HTR-8/SVneo (cell line): ENCODE measurements around the gene FILIP1L.

Experiments used
- DNase-seq: peaks from one replicate; pipeline ENCODE4 v3.0.0; 2011; ENCODE audit warnings: low spot score, mixed read lengths; ENCODE audit not compliant: insufficient read length
- FAIRE-seq: peaks from 2 replicates; lab custom pipeline; 2011; peaks lifted over from hg19 to GRCh38; lab: Jason Lieb, UNC

The FILIP1L gene

DNA sequence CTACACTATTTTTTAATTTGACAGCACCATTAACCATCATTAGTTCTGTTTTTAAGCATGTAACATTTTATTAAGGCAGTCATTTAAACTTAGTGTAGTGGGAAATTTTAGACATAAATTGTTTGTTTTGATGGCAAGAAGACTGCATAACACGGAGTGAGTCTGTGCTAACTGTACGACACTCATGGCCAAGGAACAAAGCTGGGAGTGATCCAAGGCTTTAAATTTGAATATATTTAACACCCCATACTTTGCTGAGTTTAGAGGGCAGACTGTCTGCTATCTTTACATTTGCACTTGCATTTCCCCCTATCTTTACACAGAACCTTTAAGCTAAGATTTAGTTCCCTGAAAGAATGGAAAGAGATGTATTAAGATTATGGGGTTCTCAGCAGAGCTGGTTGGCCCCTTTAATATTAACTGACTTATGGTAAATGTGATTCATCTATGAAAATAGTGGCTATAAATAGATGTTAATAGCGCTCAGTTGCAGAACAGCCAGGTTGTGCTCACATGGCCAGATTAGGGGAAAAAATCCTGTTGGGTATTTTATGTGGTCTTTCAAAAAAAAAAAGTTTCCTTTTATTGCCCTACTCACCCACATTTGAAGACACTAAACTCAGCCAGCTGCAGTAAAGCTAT is 175.9 kb downstream of the FILIP1L start:
- DNase-seq (no peak), FAIRE-seq (no peak)

GRCh38 chr3:99934975-99935797 is 179.1 kb downstream of the FILIP1L start:
- FAIRE-seq (peak; percentile 67), DNase-seq (no peak)

GRCh38 chr3:99933971-99934750 is 180.1 kb downstream of the FILIP1L start:
- FAIRE-seq (no peak), DNase-seq (no peak)

- FAIRE-seq, result no peak
- no peak for DNase-seq
Observed at GRCh38 chr3:99931059-99931458, 183.2 kb downstream of the FILIP1L start.

DNA sequence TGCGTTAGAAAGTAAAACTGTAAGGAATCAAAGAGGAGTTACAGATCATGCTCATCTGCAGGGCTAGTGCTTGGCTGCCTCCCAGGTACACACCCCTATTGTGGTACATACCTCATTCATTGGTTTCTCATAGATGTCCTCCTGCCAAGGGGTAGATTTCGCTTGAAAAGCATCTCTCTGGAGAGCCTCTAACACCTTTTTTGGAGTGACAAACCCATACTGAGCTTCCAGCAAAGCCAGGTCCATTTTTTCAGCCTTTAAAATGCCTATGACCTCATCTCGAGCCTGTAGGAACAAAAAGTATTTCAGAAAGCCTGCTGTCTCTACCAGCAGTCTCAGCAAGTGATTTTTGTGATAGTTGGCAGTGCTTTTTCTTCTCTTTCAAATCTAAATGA is 184.6 kb downstream of the FILIP1L start:
- DNase-seq, result no peak

GRCh38 chr3:99928771-99929744 is 185.2 kb downstream of the FILIP1L start:
- no peak for DNase-seq
- FAIRE-seq, result no peak

More for the DNA sequence above, 184.6 kb downstream of the FILIP1L start:
- FAIRE-seq, result no peak

DNA sequence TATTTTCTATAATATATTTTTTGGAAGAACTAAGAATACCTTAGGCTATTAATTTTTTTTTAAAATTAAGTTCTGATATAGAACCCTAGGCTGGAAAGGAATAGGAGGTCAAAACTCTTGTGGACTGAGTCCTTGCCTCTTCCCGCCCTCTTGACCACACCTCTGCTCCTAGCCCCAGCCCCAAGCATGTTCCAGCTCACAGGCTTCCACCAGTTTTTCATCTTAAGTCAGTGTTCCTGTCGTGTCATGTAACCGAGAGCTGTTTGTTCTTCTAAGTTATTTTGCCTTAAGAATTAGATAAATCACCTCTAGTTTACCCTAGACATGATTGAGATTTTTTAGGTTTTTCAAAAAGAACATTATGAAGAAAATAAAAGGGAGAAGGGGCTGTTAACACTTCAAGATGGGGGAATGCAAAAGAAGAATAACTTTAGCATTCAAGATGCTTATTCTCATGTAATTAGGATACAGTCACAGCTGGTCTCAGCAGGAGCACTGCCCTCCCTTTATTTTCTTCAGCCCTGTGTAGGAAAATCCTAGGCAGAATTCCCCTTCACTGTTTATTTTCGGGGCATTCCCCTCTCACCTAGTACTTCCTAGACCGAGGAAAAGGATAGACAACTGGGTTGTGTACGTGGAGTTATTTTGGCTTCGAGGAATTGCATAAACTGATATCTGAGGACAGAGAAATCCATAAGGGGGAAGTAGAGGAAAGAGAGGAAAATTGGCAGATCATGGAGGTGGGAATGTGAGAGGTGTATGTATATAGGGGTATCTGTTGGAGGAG is 186.4 kb downstream of the FILIP1L start:
- no peak for DNase-seq
- no peak for FAIRE-seq

DNA sequence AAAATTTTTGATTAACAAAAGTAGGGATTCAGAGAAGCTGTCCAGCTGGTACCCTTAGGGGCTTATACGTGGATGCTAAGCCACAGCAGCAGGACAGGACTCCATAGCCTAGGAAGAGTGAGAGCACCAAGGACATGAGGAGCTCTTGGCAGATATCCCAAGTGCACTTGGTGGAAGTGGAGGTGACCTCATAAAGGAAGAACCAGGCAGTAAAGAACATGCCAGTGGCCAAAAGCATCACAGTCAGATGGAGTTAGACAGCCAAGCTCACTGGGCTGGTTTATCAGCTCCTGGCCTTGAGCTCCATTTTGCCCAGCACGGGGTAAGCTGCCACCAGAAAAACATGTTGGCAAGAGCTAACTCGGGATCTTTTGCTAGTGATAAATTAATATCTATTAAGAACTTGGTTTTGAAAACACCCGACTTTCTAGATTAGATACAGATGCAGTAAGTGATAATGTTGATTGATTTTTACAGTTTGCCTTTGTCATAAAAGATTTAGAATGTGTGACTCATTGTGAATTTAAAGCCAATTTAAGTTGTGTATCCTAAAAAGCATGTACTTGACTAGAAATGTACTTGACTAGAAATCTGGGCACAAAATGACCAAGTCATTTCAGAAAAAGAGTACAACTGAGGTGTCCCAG is 188.6 kb downstream of the FILIP1L start:
- DNase-seq, result peak; percentile 57
- no peak for FAIRE-seq

GRCh38 chr3:99923873-99924272 is 190.4 kb downstream of the FILIP1L start:
- FAIRE-seq, result no peak
- no peak for DNase-seq

- no peak for DNase-seq
- FAIRE-seq, result no peak
Observed at GRCh38 chr3:99921986-99922385, 192.3 kb downstream of the FILIP1L start.

- DNase-seq, result no peak
- FAIRE-seq, result no peak
Observed at GRCh38 chr3:99921377-99921695, 193.0 kb downstream of the FILIP1L start.

DNA sequence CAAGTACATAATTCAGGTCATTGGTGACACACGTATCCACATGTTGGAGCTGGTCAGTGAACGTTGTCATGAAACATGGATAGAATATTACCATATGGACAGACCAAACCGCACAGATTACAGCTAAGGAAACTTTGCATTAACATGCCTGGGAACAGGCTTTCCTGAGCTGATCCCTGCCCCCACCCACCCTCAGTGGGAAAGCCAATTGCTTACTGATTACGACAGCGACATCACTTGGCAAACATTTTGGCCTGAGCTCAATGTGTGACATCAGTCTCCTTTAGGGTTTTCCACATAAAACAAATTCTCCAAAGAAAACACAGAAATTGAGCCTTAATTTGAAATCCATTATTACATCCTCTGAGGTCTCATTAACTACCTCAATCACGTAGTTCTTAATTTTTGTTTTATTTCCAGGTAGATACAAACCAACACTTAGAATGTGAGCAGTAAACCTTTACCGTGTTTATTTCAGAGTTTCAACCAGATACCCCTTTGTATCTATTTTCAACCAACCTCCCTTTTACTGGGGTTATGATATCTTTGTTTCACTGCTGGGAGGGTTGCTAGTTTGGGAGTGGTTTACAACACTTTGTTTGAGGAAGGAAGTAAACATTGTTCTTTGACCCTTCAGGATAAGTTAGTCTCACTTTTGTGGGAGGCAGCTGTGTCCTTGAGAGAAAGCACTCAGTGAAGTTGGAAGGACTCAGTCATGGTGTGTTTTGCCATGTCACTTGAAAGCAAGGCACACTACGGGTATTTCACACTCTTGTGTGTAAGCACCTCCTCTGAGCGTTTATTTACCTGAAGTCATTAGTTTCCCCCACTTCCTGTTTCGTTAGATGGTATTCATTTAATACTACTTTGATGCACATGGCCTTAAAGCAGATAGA is 193.6 kb downstream of the FILIP1L start:
- DNase-seq (no peak), FAIRE-seq (peak; percentile 16)

DNA sequence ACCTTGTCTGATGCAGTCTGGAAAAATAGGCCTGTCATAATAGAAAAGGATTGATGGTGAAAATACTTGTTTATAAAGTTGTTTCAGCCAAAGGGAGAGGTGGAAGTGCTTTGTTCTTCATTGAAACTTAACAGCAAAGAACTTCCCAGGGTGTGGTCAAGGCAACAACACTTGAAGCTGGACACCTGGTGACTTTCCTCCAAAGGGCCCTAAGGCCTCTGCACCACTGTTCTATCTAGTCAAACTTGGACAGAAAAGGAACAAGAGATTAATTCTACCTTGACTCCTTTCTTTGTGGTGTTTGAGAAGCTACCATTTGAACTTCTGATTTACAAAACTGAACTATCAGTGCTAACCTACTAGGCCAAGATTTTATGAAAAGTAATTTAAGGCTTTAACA is 194.6 kb downstream of the FILIP1L start:
- DNase-seq, result no peak
- FAIRE-seq, result no peak

DNA sequence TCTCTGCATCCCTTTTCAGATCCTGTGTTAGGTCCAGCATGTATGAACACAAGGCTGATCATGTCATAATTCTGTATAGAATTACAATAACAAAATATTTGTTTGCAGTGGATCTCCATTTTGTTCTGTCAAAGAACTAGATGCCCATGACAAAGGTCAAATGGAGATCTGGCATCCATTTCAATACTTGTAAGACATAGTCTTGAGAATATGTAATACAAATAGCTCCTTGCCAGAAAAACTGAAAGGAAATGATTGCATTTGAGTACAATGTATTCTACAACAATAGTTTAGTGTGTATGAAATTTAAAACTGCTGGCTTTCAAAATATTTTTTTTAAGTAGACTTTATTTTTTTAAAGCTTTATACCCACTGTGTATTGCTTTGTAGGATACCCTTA is 195.6 kb downstream of the FILIP1L start:
- no peak for FAIRE-seq
- no peak for DNase-seq

DNA sequence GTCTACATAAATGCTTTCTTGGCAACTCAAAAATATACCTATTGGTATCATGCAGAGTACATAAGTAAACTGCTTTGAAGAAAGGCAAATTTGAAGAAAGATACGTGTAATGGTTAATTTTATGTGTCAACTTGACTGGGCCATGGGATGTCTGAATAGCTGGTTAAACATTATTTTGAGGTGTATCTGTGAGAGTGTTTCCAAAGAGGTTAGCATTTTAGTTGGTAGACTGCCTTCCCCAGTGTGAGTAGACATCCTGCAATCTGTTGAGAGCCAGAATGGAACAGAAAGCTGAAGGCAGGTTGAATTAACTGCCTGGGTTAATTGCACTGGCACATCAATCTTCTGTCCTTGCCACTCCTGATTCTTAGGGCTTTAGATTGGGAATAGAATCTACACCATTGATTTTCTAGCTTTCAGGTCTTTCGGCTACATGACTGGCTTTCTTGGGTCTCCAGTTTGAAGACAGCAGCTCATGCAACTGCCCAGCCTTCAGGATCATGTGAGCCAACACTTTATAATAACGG is 198.3 kb downstream of the FILIP1L start:
- FAIRE-seq (no peak), DNase-seq (no peak)

GRCh38 chr3:99911433-99911832 is 202.9 kb downstream of the FILIP1L start:
- FAIRE-seq (no peak), DNase-seq (no peak)

- DNase-seq (no peak), FAIRE-seq (no peak)
Observed at GRCh38 chr3:99910752-99911290, 203.5 kb downstream of the FILIP1L start.
